ENCODE data around the gene CDY2B. TPM values are rescaled to one million over a fixed set of nuclear protein-coding genes. Genes with fewer than 3 reads are reported as not detected.
"Not testable (repeated sequence)": the region's sequence is repeated elsewhere in the genome, so short reads cannot be mapped to it uniquely, and the experiment has no call there.

Gene CDY2B
- total and polyA plus RNA-seq, 7 donors = not detected

- H3K9me3 ChIP-seq; H3K4me3 ChIP-seq; H3K27me3 ChIP-seq; DNase-seq; H3K4me1 ChIP-seq; intact Hi-C loops (cut with DNase I); H3K36me3 ChIP-seq; H3K27ac ChIP-seq: not testable (repeated sequence)
- WGBS, 2 donors = no CpG with 5 or more reads among the region's 4 CpGs
Measured at GRCh38 chrY:17849131-17849530, 30.9 kb downstream of the CDY2B start.

DNA sequence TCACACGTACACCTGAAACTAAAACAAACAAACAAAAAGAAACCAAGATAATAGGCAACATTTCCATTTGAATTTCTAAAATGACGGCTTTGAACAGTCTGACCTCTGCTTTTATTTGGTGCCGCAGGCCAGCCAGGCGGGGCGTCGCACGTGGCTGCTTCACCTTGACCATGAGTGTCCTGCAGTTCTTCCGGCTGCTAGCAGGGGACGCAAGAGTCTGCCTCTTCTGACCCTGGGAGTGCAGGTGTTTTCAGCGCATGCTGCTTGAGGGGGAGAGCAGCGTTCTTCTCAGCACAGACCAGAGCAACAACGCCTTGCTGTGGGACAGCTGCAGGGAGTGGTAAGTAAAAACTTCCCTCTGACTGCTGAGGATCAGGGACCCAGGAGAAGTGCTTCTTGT is 47.9 kb downstream of the CDY2B start:
- no CpG with 5 or more reads among the region's 12 CpGs for whole genome bisulfite sequencing, 2 donors
- DNase-seq; intact Hi-C loops (cut with DNase I): not testable (repeated sequence)

More for the DNA sequence above, 47.9 kb downstream of the CDY2B start:
- not testable (repeated sequence) for H3K27me3 ChIP-seq, H3K9me3 ChIP-seq, H3K27ac ChIP-seq, H3K36me3 ChIP-seq, H3K4me3 ChIP-seq, H3K4me1 ChIP-seq

Other genes starting within 250 kb of the CDY2B start
- not detected for gene CDY2A, start 145.6 kb upstream of the CDY2B start, total RNA-seq
- not detected for gene CDY2A, start 145.6 kb upstream of the CDY2B start, polyA plus RNA-seq